Measurements from ENCODE around the gene ZNF784. TPM values are rescaled to one million over a fixed set of nuclear protein-coding genes. Genes with fewer than 3 reads are reported as not detected.

The ZNF784 gene
- total and polyA plus RNA-seq, 9 donors = 6.0 to 16.9 (median 11.7) TPM

GRCh38 chr19:55655648-55656040, 31.3 kb upstream of the ZNF784 start:
- WGBS, 3 donors = 0 to 1% (median 1%) methylated on average over 19 of the region's 19 CpGs

DNA sequence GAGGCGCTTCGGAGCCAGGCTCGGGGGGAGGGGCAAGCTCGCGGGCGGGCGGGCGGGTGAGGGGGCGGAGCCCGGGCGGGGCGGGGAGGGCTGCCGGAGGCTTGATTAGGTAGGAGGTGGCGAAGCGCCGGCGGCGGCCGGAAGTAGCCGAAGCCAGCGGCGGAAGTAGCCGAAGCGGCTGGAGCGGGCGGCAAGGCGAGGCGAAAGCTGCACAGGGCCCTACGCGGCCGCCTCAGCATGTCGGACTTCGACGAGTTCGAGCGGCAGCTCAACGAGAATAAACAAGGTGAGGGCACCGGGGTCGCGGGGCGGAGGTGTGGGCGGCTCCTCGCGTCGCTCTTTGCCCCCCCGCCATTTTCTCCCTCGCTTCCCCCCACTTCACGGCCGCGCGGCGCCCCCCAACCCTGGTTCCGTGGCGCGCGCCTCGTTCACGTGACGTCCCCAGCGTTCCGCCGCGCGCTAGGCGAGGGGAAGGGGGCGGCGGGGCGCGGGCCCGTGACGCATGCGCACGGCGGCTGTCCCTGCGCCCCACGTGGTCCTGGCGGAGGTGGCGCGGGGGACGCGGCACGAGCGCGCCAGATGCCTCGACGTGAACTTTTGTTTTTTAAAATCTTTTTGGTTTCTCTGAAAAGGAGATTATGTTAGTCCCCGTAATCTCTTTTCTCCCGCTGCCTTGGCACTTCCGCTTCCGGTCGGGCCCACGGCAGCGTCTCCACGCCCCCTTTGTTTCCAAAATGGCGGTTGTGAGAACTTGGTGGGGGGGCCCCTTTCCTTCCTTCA, 30.7 kb upstream of the ZNF784 start, which contains the start of gene U2AF2:
TSS of gene U2AF2 (plus strand) at position 168 of the 780 bp plus-strand sequence. CDS start at position 238, 70 bp downstream.
- no peaks in the 10 kb centered on the region for H3K36me3 ChIP-seq
- TF ChIP-seq EP300 (IDR thresholded peaks at IDR 0.05) (no peak), CTCF (IDR thresholded peaks at IDR 0.05) (peak in 2 of 3 donors; percentile 15 to 20), POLR2A (IDR thresholded peaks at IDR 0.05) (peak; percentile 75)
- 0 to 1% (median 0%) methylated on average over 73 to 95 of the region's 95 CpGs for WGBS, 3 donors
- no peaks in the 10 kb centered on the region for H3K27me3 ChIP-seq
- DNase-seq = peak; percentile 96 to 99 (median 99)
- no peaks in the 10 kb centered on the region for H3K9me3 ChIP-seq
- H3K27ac ChIP-seq = peak within 1 kb of the TSS; percentile 91 to 99
- intact Hi-C loops (cut with DNase I) = no loop called here
- H3K4me1 ChIP-seq (ENCODE audit: insufficient read depth) = peaks cover 19% of the 10 kb centered on the region
- H3K4me3 ChIP-seq = peak within 1 kb of the TSS; percentile 98

More at GRCh38 chr19:55655648-55656040, 31.3 kb upstream of the ZNF784 start:
- Histone ChIP-seq H3K4me3 (peak overlapping the region; percentile 98), H3K9me3 (no peaks in the 10 kb centered on the region), H3K4me1 (ENCODE audit: insufficient read depth) (peaks cover 19% of the 10 kb centered on the region), H3K27me3 (no peaks in the 10 kb centered on the region), H3K27ac (peak overlapping the region; percentile 91 to 99), H3K36me3 (no peaks in the 10 kb centered on the region)
- no peak for DNase-seq
- TF ChIP-seq EP300 (IDR thresholded peaks at IDR 0.05) = no peak
- no peak for TF ChIP-seq CTCF (IDR thresholded peaks at IDR 0.05)
- TF ChIP-seq POLR2A (IDR thresholded peaks at IDR 0.05) = no peak
- intact Hi-C loops (cut with DNase I) = no loop called here

GRCh38 chr19:55654323-55654867, 30.0 kb upstream of the ZNF784 start:
- WGBS, 3 donors = 0% methylated on average over 49 to 52 of the region's 52 CpGs
- Histone ChIP-seq H3K4me3 (peak overlapping the region; percentile 98), H3K27ac (peak overlapping the region; percentile 91 to 99), H3K4me1 (ENCODE audit: insufficient read depth) (peaks cover 18% of the 10 kb centered on the region), H3K9me3 (no peaks in the 10 kb centered on the region), H3K36me3 (no peaks in the 10 kb centered on the region), H3K27me3 (no peaks in the 10 kb centered on the region)
- DNase-seq = peak; percentile 99 to 100 (median 99)
- intact Hi-C loops (cut with DNase I) = no loop called here
- no peak for TF ChIP-seq POLR2A (IDR thresholded peaks at IDR 0.05)
- no peak for TF ChIP-seq CTCF (IDR thresholded peaks at IDR 0.05)
- TF ChIP-seq EP300 (IDR thresholded peaks at IDR 0.05) = no peak

- H3K9me3 ChIP-seq = no peaks in the 10 kb centered on the region
- peak overlapping the region; percentile 98 for H3K4me3 ChIP-seq
- no peaks in the 10 kb centered on the region for H3K36me3 ChIP-seq
- intact Hi-C loops (cut with DNase I) = no loop called here
- WGBS, 3 donors = 0 to 1% (median 0%) methylated on average over 57 of the region's 57 CpGs
- TF ChIP-seq EP300 (IDR thresholded peaks at IDR 0.05) (peak; percentile 12), CTCF (IDR thresholded peaks at IDR 0.05) (peak; percentile 98 to 100 (median 99)), POLR2A (IDR thresholded peaks at IDR 0.05) (peak; percentile 80)
- peak; percentile 98 to 100 (median 99) for DNase-seq
- no peaks in the 10 kb centered on the region for H3K27me3 ChIP-seq
- H3K27ac ChIP-seq = peak overlapping the region; percentile 91 to 99
- peaks cover 17% of the 10 kb centered on the region for H3K4me1 ChIP-seq (ENCODE audit: insufficient read depth)
Measured at GRCh38 chr19:55653651-55654322, 29.4 kb upstream of the ZNF784 start.
